HepG2 (cell line): Measurements from ENCODE around the gene KCNRG. TPM values are rescaled to one million over a fixed set of nuclear protein-coding genes. Genes with fewer than 3 reads are reported as not detected.

Source experiments
- ATAC-seq: fragments of 200-7000 bp; cut with Tn5 transposase; 3 replicates; pipeline ENCODE4 v1.9.1; 2020; ENCODE audit warnings: mild to moderate bottlenecking, moderate library complexity
- BruUV-seq: library from RNA; stranded (reverse); fragments of 400-500 nt; replicated peaks from 2 replicates; lab custom pipeline; 2021; lab: Mats Ljungman, UMichigan
- CTCF ChIA-PET: fragments of 300-600 bp; formaldehyde crosslinking; extraction: SDS; loops from one replicate; lab custom pipeline; 2021; ENCODE audit warnings: low total read pairs, inconsistent platforms, low intra/inter-chr PET ratio; lab: Yijun Ruan, JAX
- POLR2A ChIA-PET: fragments of 350-600 bp; sonication (Branson Sonifier 250); formaldehyde crosslinking; loops from one replicate; lab custom pipeline; 2020; ENCODE audit warnings: antibody characterized with exemption, inconsistent platforms; lab: Yijun Ruan, JAX
- DNase-seq: peaks from one replicate; pipeline ENCODE4 v3.0.0-alpha.2; 2015; ENCODE audit warnings: low spot score
- FAIRE-seq: peaks from 3 replicates; lab custom pipeline; 2011; peaks lifted over from hg19 to GRCh38; lab: Jason Lieb, UNC
- H2AFZ ChIP-seq: one replicate; pipeline ENCODE4 v1.6.1; 2011; ENCODE audit warnings: low read length, inconsistent platforms
- H3K27ac ChIP-seq: fragments of 300-600 bp; 3 replicates; pipeline ENCODE4 v1.8.0; 2011; ENCODE audit warnings: mixed run types, mild to moderate bottlenecking, mixed read lengths, low read length, inconsistent platforms; ENCODE audit not compliant: insufficient read depth; ENCODE audit errors: extremely low read length
- H3K27me3 ChIP-seq, 2 experiments: fragments of 200-600 bp in 1 of 2; 2 replicates in 1 of 2; 3 replicates in 1 of 2; pipeline versions ENCODE4 v1.6.0 to v1.8.0; 2011; ENCODE audit warnings: low read length in 2 of 2, mild to moderate bottlenecking in 2 of 2, moderate library complexity in 2 of 2, inconsistent platforms in 1 of 2; ENCODE audit not compliant: insufficient read depth in 2 of 2, control insufficient read depth in 1 of 2
- H3K36me3 ChIP-seq, 2 experiments: fragments of 200-600 bp in 1 of 2; replicated peaks in 1 of 2; 2 replicates in 1 of 2; 3 replicates in 1 of 2; pipeline versions ENCODE4 v1.5.1 to v1.8.0; 2011; ENCODE audit warnings: low read length in 2 of 2, inconsistent platforms in 1 of 2; ENCODE audit not compliant: insufficient read depth in 2 of 2, control insufficient read depth in 1 of 2
- H3K4me1 ChIP-seq: 2 replicates; pipeline ENCODE4 v1.5.1; 2012; ENCODE audit warnings: low read length, inconsistent platforms; ENCODE audit not compliant: insufficient read depth
- H3K4me2 ChIP-seq: 2 replicates; pipeline ENCODE4 v1.6.0; 2011; ENCODE audit warnings: low read depth, low read length, inconsistent platforms
- H3K4me3 ChIP-seq, 3 experiments: fragments of 200-600 bp in 1 of 3; sonication (generic), shearing (Covaris generic) in 1 of 3; replicated peaks in 1 of 3; 2 replicates each; pipeline ENCODE4 v1.5.1; 2011 to 2016; ENCODE audit warnings: low read length in 3 of 3, inconsistent platforms in 2 of 3, low read depth in 2 of 3, mild to moderate bottlenecking in 2 of 3, control low read depth in 1 of 3, mixed read lengths in 1 of 3; ENCODE audit not compliant: insufficient read depth in 1 of 3
- H3K79me2 ChIP-seq: one replicate; pipeline ENCODE4 v1.6.1; 2011; ENCODE audit warnings: low read length, inconsistent platforms; ENCODE audit not compliant: insufficient read depth
- H3K9ac ChIP-seq: 2 replicates; pipeline ENCODE4 v1.6.0; 2011; ENCODE audit warnings: mild to moderate bottlenecking, low read depth, low read length, inconsistent platforms; ENCODE audit not compliant: insufficient read depth
- H3K9me3 ChIP-seq: 2 replicates; pipeline ENCODE4 v1.5.1; 2012; ENCODE audit warnings: mild to moderate bottlenecking, low read length
- H4K20me1 ChIP-seq: 2 replicates; pipeline ENCODE4 v1.6.0; 2011; ENCODE audit warnings: inconsistent platforms, mild to moderate bottlenecking, low read length, moderate library complexity; ENCODE audit not compliant: insufficient read depth
- ADNP ChIP-seq: sonication (generic); formaldehyde crosslinking; IDR thresholded peaks from 2 replicates; pipeline ENCODE4 v1.4.0; 2020; ENCODE audit warnings: missing genetic modification reagents
- ATF1 ChIP-seq: IDR thresholded peaks from 2 replicates; pipeline ENCODE4 v1.6.1; 2016; ENCODE audit warnings: mild to moderate bottlenecking, control low read depth
- BORCS8-MEF2B ChIP-seq: sonication (generic); formaldehyde crosslinking; IDR thresholded peaks from 2 replicates; pipeline ENCODE4 v1.8.0; 2022; ENCODE audit warnings: mild to moderate bottlenecking, missing genetic modification reagents
- EP300 ChIP-seq, 3 experiments: sonication (generic) in 1 of 3; formaldehyde crosslinking in 1 of 3; IDR thresholded peaks; 2 replicates each; pipeline versions ENCODE4 v1.5.1 to v1.6.1; 2011 to 2020; ENCODE audit warnings: low read depth in 2 of 3, low read length in 2 of 3, borderline replicate concordance in 1 of 3, improper control_type of control experiment in 1 of 3, mild to moderate bottlenecking in 1 of 3, missing genetic modification reagents in 1 of 3, moderate library complexity in 1 of 3
- HNRNPUL1 ChIP-seq: fragments of 200-400 bp; formaldehyde crosslinking; IDR thresholded peaks from 2 replicates; pipeline ENCODE4 v1.6.1; 2017; ENCODE audit warnings: low read depth, mild to moderate bottlenecking, low read length, moderate library complexity
- ISX ChIP-seq: sonication (generic); formaldehyde crosslinking; conservative IDR thresholded peaks from 2 replicates; pipeline ENCODE4 v1.5.0; 2020; ENCODE audit warnings: missing genetic modification reagents
- ZMYM2 ChIP-seq: sonication (generic); formaldehyde crosslinking; IDR thresholded peaks from 2 replicates; pipeline ENCODE4 v1.8.0; 2022; ENCODE audit warnings: mild to moderate bottlenecking, missing genetic modification reagents
- ZNF160 ChIP-seq: sonication (generic); formaldehyde crosslinking; IDR thresholded peaks from 2 replicates; pipeline ENCODE4 v1.8.0; 2022; ENCODE audit warnings: mild to moderate bottlenecking, inconsistent platforms, missing genetic modification reagents
- ZNF180 ChIP-seq: sonication (generic); formaldehyde crosslinking; IDR thresholded peaks from 2 replicates; pipeline ENCODE4 v1.4.0; 2020; ENCODE audit warnings: low read depth, missing genetic modification reagents, borderline replicate concordance
- ZNF329 ChIP-seq: sonication (generic); formaldehyde crosslinking; IDR thresholded peaks from 2 replicates; pipeline ENCODE4 v1.9.0; 2021; ENCODE audit warnings: low read depth, mild to moderate bottlenecking, missing genetic modification reagents
- ZNF724P ChIP-seq: sonication (generic); formaldehyde crosslinking; IDR thresholded peaks from 2 replicates; pipeline ENCODE4 v1.8.0; 2022; ENCODE audit warnings: missing genetic modification reagents, borderline replicate concordance
- ZNF781 ChIP-seq: sonication (generic); formaldehyde crosslinking; IDR thresholded peaks from 2 replicates; pipeline ENCODE4 v1.5.1; 2020; ENCODE audit warnings: borderline replicate concordance, mild to moderate bottlenecking, missing genetic modification reagents; ENCODE audit errors: not compliant biosample characterization
- WGBS: methylation state at CpG from one replicate; pipeline ENCODE4 v1.1.6; 2017; ENCODE audit warnings: low lambda C conversion rate; 5-methylcytosine and 5-hydroxymethylcytosine counted together
- in situ Hi-C: cut with HindIII; loops from 2 replicates; pipeline ENCODE4 v1.10.0; 2017; ENCODE audit warnings: low pct_unique_long_range_greater_than_20kb; ENCODE audit not compliant: extremely low pct_ligation_motif_present
- intact Hi-C: fragments of 100-400 bp; cut with micrococcal nuclease; formaldehyde crosslinking; loops from one replicate; pipeline ENCODE4 v1.10.0; 2022; ENCODE audit not compliant: unreplicated experiment
- polyA plus RNA-seq, 8 experiments: library from polyadenylated mRNA; depleted of rRNA in 3 of 8; stranded (reverse) in 7 of 8; unstranded in 1 of 8; fragments of >200 nt; fragmentation: Illumina TruSeq in 4 of 8; extraction: Trizol in 4 of 8; gene quantifications; 2 replicates each; pipeline versions ENCODE4 v1.2.1 to v1.2.3, GENCODE V29; 2011 to 2016; ENCODE audit warnings: low read depth in 4 of 8, missing spikeins in 1 of 8, mixed read lengths in 1 of 8; ENCODE audit not compliant: insufficient read depth in 1 of 8
- total RNA-seq, 5 experiments: library from RNA; depleted of rRNA; stranded (reverse); fragments of >200 nt; fragmentation: Illumina TruSeq; extraction: Trizol; gene quantifications; 2 replicates each; pipeline ENCODE4 v1.2.3, GENCODE V29; 2016; ENCODE audit warnings: low read depth in 1 of 5
- TF ChIP-seq, protein P1 (sequence below): sonication (generic); formaldehyde crosslinking; IDR thresholded peaks from 2 replicates; pipeline ENCODE4 v1.5.0; 2020; ENCODE audit warnings: mild to moderate bottlenecking, low read depth, missing genetic modification reagents, borderline replicate concordance
- TF ChIP-seq, protein P2 (sequence below), 2 experiments: sonication (generic) in 1 of 2; formaldehyde crosslinking in 1 of 2; IDR thresholded peaks; 2 replicates each; pipeline versions ENCODE4 v1.5.1 to v1.6.1; 2011 to 2020; ENCODE audit warnings: borderline replicate concordance in 1 of 2, low read depth in 1 of 2, low read length in 1 of 2, mild to moderate bottlenecking in 1 of 2, missing genetic modification reagents in 1 of 2, moderate library complexity in 1 of 2
- TF ChIP-seq, protein P3 (sequence below): sonication (generic); formaldehyde crosslinking; IDR thresholded peaks from 2 replicates; pipeline ENCODE4 v1.9.0; 2021; ENCODE audit warnings: missing genetic modification reagents, borderline replicate concordance

KCNRG gene
- total and polyA plus RNA-seq, 2 of the 13 experiments (the other 11 are each of a cell fraction or from before 2014, with no cell fraction given) = 1.0 to 1.5 TPM

DNA sequence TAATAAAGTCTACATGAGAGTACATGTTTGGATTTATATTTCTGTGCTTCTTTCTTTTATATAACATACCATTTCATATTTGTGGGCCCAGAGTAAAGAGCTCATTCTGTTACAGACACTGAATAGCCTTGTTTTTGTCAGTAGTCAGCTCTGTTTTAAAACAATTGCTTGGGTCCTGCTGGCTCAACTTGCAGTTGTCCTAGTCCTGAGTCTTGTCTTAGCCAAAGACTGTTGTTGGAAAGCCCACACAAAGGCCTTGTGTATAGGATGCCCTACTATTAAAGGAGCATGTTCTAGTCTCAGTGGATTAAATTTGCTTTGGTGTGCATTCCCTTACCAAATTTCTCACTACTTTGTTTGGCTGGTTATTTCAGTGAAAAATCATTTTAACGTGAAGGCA is 3.8 kb upstream of the KCNRG start:
- TF ChIP-seq, protein P1, sequence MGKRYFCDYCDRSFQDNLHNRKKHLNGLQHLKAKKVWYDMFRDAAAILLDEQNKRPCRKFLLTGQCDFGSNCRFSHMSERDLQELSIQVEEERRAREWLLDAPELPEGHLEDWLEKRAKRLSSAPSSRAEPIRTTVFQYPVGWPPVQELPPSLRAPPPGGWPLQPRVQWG = no peak
- TF ChIP-seq ZNF180 (CRISPR knock-in tag) (no peak), ATF1 (CRISPR knock-in tag) (no peak), HNRNPUL1 (no peak), ZNF781 (no peak), ZNF724P (CRISPR knock-in tag) (no peak), ISX (CRISPR knock-in tag) (no peak), ADNP (CRISPR knock-in tag) (no peak), ZNF329 (CRISPR knock-in tag) (no peak), EP300 (IDR thresholded peaks at IDR 0.05; ENCODE audit: low read depth in 2 of 2, low read length in 2 of 2) (no peak), EP300 (CRISPR knock-in tag; IDR thresholded peaks at IDR 0.05; ENCODE audit: borderline replicate concordance) (no peak), ZNF160 (no peak), BORCS8-MEF2B (CRISPR knock-in tag) (no peak), ZMYM2 (no peak)
- TF ChIP-seq, protein P2, sequence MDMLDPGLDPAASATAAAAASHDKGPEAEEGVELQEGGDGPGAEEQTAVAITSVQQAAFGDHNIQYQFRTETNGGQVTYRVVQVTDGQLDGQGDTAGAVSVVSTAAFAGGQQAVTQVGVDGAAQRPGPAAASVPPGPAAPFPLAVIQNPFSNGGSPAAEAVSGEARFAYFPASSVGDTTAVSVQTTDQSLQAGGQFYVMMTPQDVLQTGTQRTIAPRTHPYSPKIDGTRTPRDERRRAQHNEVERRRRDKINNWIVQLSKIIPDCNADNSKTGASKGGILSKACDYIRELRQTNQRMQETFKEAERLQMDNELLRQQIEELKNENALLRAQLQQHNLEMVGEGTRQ (IDR thresholded peaks at IDR 0.05; ENCODE audit: low read depth, low read length) = no peak
- TF ChIP-seq, protein P2 (CRISPR knock-in tag; IDR thresholded peaks at IDR 0.05; ENCODE audit: borderline replicate concordance) = no peak
- TF ChIP-seq, protein P3, sequence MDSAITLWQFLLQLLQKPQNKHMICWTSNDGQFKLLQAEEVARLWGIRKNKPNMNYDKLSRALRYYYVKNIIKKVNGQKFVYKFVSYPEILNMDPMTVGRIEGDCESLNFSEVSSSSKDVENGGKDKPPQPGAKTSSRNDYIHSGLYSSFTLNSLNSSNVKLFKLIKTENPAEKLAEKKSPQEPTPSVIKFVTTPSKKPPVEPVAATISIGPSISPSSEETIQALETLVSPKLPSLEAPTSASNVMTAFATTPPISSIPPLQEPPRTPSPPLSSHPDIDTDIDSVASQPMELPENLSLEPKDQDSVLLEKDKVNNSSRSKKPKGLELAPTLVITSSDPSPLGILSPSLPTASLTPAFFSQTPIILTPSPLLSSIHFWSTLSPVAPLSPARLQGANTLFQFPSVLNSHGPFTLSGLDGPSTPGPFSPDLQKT (CRISPR knock-in tag) = no peak
- CTCF ChIA-PET = no interaction called here
- no peaks in the 10 kb centered on the region for H3K4me1 ChIP-seq
- peaks cover 9% of the 10 kb centered on the region for H3K79me2 ChIP-seq
- POLR2A ChIA-PET = interaction anchor here (1.1 to 1.2 kb wide), 2 partner anchors 14 kb away, joined by 3 to 4 read pairs; partner anchors contain the start of gene TRIM13
- no peak overlapping the region for H2AFZ ChIP-seq
- no peaks in the 10 kb centered on the region for H3K9me3 ChIP-seq
- H3K27ac ChIP-seq = no peak overlapping the region
- H3K9ac ChIP-seq = no peak overlapping the region
- BruUV-seq = no TSS peak
- FAIRE-seq (no peak), ATAC-seq (no peak), DNase-seq (no peak)
- intact Hi-C loops = no loop called here
- peaks cover 5 to 28% of the 10 kb centered on the region in 2 experiments; a peak in 4 of 5 replicates for H3K36me3 ChIP-seq
- 96% methylated on average over 1 of the region's 1 CpG for WGBS
- no peak overlapping the region for H3K4me2 ChIP-seq
- H3K4me3 ChIP-seq = no peak overlapping the region
- in situ Hi-C loops = no loop called here
- H3K27me3 ChIP-seq = no peaks in the 10 kb centered on the region
- H4K20me1 ChIP-seq = no peaks in the 10 kb centered on the region
